HepG2 (cell line): Measurements from ENCODE around the gene SIX4. TPM values are rescaled to one million over a fixed set of nuclear protein-coding genes. Genes with fewer than 3 reads are reported as not detected.

ENCODE experiments used
- AGO1 ChIP-seq: fragments of 200-400 bp; formaldehyde crosslinking; IDR thresholded peaks from 2 replicates; pipeline ENCODE4 v1.6.1; 2017; ENCODE audit warnings: mild to moderate bottlenecking, low read depth, low read length, moderate library complexity; ENCODE audit not compliant: poor library complexity, severe bottlenecking
- ASH2L ChIP-seq: fragments of 300-600, 200-600 bp; sonication (generic); IDR thresholded peaks from 2 replicates; pipeline ENCODE4 v1.7.0; 2017; ENCODE audit warnings: low read depth, mild to moderate bottlenecking, moderate library complexity, mixed read lengths, low read length; ENCODE audit not compliant: insufficient read length
- E2F2 ChIP-seq: sonication (generic); formaldehyde crosslinking; IDR thresholded peaks from 2 replicates; pipeline ENCODE4 v1.4.0; 2020; ENCODE audit warnings: missing genetic modification reagents, borderline replicate concordance
- ESRRA ChIP-seq: sonication (generic); formaldehyde crosslinking; IDR thresholded peaks from 2 replicates; pipeline ENCODE4 v1.5.1; 2020; ENCODE audit warnings: mild to moderate bottlenecking, low read depth, missing genetic modification reagents
- HDAC6 ChIP-seq: fragments of 200-600 bp; sonication (generic); IDR thresholded peaks from 2 replicates; pipeline ENCODE4 v1.7.0; 2017; ENCODE audit warnings: mild to moderate bottlenecking, antibody characterized with exemption, low read length, low read depth
- KIAA2018 ChIP-seq: sonication (generic); formaldehyde crosslinking; IDR thresholded peaks from 2 replicates; pipeline ENCODE4 v1.5.0; 2020; ENCODE audit warnings: mild to moderate bottlenecking, missing genetic modification reagents, borderline replicate concordance
- ZFP90 ChIP-seq: sonication (generic); formaldehyde crosslinking; IDR thresholded peaks from 2 replicates; pipeline ENCODE4 v1.8.0; 2022; ENCODE audit warnings: missing genetic modification reagents, mild to moderate bottlenecking, inconsistent platforms, borderline replicate concordance
- ZIK1 ChIP-seq: sonication (generic); formaldehyde crosslinking; IDR thresholded peaks from 2 replicates; pipeline ENCODE4 v1.5.0; 2020; ENCODE audit warnings: mild to moderate bottlenecking, low read depth, missing genetic modification reagents, borderline replicate concordance
- ZNF263 ChIP-seq: sonication (generic); formaldehyde crosslinking; IDR thresholded peaks from 2 replicates; pipeline ENCODE4 v1.4.0; 2020; ENCODE audit warnings: missing genetic modification reagents
- ZNF512B ChIP-seq: sonication (generic); formaldehyde crosslinking; IDR thresholded peaks from 2 replicates; pipeline ENCODE4 v1.5.1; 2020; ENCODE audit warnings: missing genetic modification reagents, mild to moderate bottlenecking, borderline replicate concordance
- ZNF577 ChIP-seq: sonication (generic); formaldehyde crosslinking; IDR thresholded peaks from 2 replicates; pipeline ENCODE4 v1.4.0; 2020; ENCODE audit warnings: mild to moderate bottlenecking, low read depth, missing genetic modification reagents, borderline replicate concordance
- polyA plus RNA-seq, 8 experiments: library from polyadenylated mRNA; depleted of rRNA in 3 of 8; stranded (reverse) in 7 of 8; unstranded in 1 of 8; fragments of >200 nt; fragmentation: Illumina TruSeq in 4 of 8; extraction: Trizol in 4 of 8; gene quantifications; 2 replicates each; pipeline versions ENCODE4 v1.2.1 to v1.2.3, GENCODE V29; 2011 to 2016; ENCODE audit warnings: low read depth in 4 of 8, missing spikeins in 1 of 8, mixed read lengths in 1 of 8; ENCODE audit not compliant: insufficient read depth in 1 of 8
- total RNA-seq, 5 experiments: library from RNA; depleted of rRNA; stranded (reverse); fragments of >200 nt; fragmentation: Illumina TruSeq; extraction: Trizol; gene quantifications; 2 replicates each; pipeline ENCODE4 v1.2.3, GENCODE V29; 2016; ENCODE audit warnings: low read depth in 1 of 5

The SIX4 gene
- total and polyA plus RNA-seq, 2 of the 13 experiments (the other 11 are each of a cell fraction or from before 2014, with no cell fraction given), result 5.0 to 6.0 TPM

GRCh38 chr14:60710494-60710893 lies 13.7 kb downstream of the SIX4 start (continued):
- TF ChIP-seq KIAA2018 (CRISPR knock-in tag) (no peak), ZNF263 (CRISPR knock-in tag) (no peak), ESRRA (CRISPR knock-in tag) (no peak), AGO1 (no peak), ZNF577 (CRISPR knock-in tag) (no peak), ZIK1 (CRISPR knock-in tag) (no peak), E2F2 (CRISPR knock-in tag) (no peak), ZNF512B (CRISPR knock-in tag) (no peak), ASH2L (no peak), ZFP90 (CRISPR knock-in tag) (no peak), HDAC6 (no peak)
